ENCODE results near the gene CHN2. TPM values are rescaled to one million over a fixed set of nuclear protein-coding genes. Genes with fewer than 3 reads are reported as not detected.

CHN2 gene
- polyA plus RNA-seq (2012; ENCODE audit: insufficient read depth, insufficient read length): 22.3 TPM

DNA sequence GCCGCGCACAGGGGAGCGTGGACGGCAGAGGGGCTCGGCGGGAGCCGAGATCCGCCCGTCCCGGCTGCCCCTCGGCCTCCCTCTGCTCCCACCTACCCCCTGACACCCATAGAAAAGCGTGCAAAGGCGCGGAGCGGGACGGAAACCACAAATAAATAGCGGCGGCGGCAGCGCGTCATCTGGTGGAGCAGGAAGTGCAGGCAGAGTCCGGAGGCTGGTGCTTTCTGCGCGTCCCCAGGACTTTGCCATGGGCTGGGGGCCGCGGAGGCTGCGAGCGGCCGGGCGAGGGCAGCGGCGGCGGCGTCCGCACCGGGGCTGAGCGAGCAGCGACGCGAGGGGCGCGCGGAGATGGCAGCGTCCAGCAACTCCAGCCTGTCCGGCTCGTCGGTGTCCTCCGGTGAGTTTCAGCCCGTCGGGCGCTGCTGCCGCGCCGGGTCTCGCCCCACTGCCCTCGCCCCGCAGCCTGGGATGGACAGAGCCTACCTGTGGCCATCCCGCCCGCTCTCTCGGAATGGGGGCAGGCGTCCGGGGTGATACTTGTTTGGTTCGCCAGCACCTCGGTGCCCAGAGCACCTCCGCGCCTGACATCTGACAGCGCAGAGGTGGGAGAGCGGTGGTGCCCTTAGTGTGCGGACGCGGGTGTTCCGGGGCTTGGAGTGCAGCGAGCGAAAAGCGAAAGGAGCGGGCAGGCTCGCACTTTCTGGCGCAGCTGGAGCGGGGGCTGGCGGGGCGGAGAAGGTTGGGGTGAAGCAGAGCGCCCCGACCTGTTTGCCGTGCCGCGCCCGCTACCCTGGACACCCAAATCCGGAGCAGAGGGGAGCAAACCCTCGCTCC lies at the start of gene CHN2:
CHN2 (plus strand) TSS at position 182 of the 834 bp plus-strand sequence.
- H3K4me3 ChIP-seq (ENCODE audit: low read length): peak within 1 kb of the TSS; percentile 66

DNA sequence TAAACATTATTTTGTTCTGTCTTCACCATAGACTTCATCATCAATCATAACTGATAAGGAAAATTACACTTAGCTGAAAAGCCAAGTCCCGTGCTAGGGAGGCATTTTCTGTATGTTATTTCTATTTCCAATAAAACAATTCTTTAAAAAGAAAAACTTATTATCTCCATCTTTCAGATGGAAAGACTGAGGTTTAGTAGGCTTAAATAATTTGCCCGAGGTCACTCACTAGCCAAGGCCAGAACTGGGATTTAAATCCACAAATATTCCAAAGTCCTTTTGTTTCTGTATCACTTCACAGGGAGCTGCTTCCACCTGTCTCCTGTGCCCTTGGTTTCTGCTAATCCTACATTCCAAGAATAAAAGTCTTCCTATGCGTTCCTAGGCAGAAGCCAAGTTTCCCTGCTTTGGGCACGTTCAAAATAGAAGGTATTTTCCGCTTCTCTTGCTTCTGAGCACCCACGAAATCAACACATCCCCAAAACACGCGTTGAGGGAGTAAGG lies 49.0 kb upstream of the CHN2 start:
- H3K4me3 ChIP-seq (ENCODE audit: low read length): peak overlapping the region; percentile 93
- no peak for DNase-seq (ENCODE audit: low read depth, low spot score)

More for the DNA sequence above, at the start of gene CHN2:
- peak; percentile 42 for DNase-seq (ENCODE audit: low read depth, low spot score)

- DNase-seq (ENCODE audit: low read depth, low spot score): peak; percentile 88
These were observed 48.4 kb upstream of the CHN2 start, which contains the start of gene CPVL for GRCh38 chr7:29146057-29146706. Gene CPVL, minus strand, starts transcription at chr7:29146537. Its CDS starts 25,476 bp downstream, at chr7:29121061.

DNA sequence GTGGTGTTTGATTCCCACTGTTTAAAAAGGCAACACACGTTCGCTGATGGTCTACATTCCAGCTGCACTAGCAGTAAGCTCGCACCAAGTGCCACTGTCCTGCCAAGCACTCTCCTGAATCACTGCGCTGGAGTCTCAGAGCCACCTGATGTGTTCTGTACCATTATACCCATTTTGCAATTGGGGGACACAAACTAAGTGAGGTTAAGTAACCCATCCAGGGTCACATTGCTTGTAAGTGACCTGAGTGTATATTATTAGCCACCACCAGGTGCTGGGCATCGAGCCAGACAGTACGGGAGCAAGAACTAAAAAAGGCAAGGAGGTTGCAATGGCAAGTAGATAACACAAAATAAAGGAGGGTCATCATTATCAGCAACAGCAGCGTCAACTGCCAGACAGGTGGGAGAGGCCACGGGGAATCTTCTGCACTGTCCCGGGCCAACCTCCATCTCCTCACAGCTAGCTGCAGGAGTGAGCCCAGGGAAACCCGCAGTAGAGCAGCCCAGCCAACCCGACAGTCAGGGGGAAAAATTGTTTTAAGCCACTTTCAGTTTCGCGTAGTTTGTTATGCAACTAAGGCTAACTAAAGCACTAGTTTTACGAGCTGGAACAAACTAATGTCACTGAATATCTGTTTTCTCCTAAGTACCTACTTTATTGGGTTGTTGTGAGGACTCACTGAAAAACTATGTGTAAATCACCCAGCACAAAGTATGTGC lies 47.5 kb upstream of the CHN2 start:
- DNase-seq (ENCODE audit: low read depth, low spot score): no peak
- peak overlapping the region; percentile 93 for H3K4me3 ChIP-seq (ENCODE audit: low read length)

More at GRCh38 chr7:29146057-29146706, 48.4 kb upstream of the CHN2 start, which contains the start of gene CPVL:
- peak within 1 kb of the TSS; percentile 93 for H3K4me3 ChIP-seq (ENCODE audit: low read length)

- DNase-seq (ENCODE audit: low read depth, low spot score): no peak
- H3K4me3 ChIP-seq (ENCODE audit: low read length): no peak overlapping the region
These were observed 46.8 kb upstream of the CHN2 start for GRCh38 chr7:29147821-29148220.

DNA sequence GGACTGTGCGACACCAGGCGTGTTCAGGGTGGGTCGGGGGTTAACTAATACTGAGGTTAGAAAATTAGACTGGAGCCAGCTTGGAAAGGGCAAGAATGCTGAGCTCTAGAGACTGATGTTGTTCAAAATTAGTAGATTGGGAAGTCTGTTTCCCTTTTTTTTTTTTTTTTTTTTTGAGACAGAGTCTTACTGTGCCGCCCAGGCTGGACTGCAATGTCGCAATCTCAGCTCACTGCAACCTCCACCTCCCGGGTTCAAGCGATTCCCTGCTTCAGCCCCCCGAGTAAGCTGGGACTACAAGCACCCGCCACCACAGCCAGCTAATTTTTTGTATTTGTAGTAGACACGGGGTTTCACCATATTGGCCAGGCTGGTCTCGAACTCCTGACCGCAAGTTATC lies 45.5 kb upstream of the CHN2 start:
- DNase-seq (ENCODE audit: low read depth, low spot score): no peak
- no peak overlapping the region for H3K4me3 ChIP-seq (ENCODE audit: low read length)

DNA sequence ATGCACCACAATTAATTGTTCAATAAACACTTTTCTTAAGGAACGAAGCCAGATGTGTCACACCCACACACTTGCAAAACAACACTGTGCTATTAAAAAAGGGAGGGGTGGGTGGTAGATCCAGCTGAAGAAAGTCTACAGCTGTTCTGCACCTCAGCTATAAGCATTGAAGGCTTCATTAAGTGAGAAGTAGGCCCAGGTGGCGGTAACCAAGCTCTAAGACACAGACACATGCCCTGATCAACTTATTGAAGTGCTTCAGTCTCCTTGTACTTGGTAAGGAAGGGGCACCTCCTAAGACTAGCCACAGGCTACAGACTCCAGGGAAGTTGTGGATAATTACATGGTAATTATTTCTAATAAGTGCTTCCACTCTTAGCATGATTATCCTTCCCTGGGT lies 43.7 kb upstream of the CHN2 start:
- DNase-seq (ENCODE audit: low read depth, low spot score): no peak
- no peak overlapping the region for H3K4me3 ChIP-seq (ENCODE audit: low read length)

DNA sequence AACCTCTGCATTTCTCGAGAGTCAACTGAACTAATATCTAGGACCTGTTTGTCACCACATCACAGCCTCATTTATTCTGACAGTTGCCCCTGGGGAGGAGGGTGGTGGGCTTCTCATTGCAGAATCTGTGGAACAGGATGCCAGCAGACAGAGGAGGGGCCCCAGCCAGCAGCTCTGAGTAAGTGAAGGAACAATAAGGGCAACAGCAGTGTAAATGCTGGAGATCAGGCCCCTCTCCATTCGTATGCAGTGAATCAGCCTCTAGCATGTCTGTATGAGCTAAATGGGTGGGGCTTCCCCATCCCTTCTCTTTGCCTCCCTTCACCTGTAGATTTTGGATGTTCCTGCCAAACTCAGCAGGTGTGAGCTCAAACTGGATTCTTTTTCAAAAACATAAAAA lies 40.5 kb upstream of the CHN2 start:
- DNase-seq (ENCODE audit: low read depth, low spot score): peak; percentile 29
- H3K4me3 ChIP-seq (ENCODE audit: low read length): no peak overlapping the region

- peak overlapping the region; percentile 51 for H3K4me3 ChIP-seq (ENCODE audit: low read length)
- DNase-seq (ENCODE audit: low read depth, low spot score): peak; percentile 95
These were observed 37.6 kb upstream of the CHN2 start for GRCh38 chr7:29156907-29157452.

DNA sequence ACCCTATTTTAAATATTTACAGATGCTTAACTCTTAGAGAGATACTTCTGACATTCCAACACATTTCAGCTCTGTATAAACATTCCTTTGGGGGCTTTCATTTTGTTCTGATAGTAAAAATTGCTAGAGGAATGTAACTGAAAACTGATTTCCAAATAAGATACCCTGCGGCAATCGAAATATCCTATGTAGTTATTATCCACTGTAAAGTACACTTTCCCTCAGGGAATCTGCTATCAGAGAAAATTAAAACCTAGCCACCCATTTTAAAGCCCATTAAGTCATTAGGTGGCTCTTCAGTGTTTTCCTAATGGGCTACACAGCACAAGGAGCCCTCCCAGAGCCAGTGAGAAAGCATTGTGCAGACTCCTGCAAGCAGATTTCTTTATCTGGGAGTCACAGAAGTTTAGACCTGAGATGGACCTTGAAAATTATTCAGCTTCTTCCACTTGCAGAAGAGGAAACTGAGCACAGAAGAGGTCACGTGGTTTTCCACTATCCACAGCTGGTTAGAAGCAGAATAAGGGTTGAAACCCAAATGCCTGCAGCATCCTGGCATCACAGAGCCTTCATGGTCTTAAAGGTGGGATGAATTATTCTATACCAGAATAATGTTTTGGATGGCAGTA lies 35.7 kb upstream of the CHN2 start:
- DNase-seq (ENCODE audit: low read depth, low spot score): no peak
- H3K4me3 ChIP-seq (ENCODE audit: low read length): no peak overlapping the region

- DNase-seq (ENCODE audit: low read depth, low spot score): no peak
- H3K4me3 ChIP-seq (ENCODE audit: low read length): no peak overlapping the region
These were observed 34.5 kb upstream of the CHN2 start for GRCh38 chr7:29160080-29160479.

- H3K4me3 ChIP-seq (ENCODE audit: low read length): no peak overlapping the region
- no peak for DNase-seq (ENCODE audit: low read depth, low spot score)
These were observed 33.3 kb upstream of the CHN2 start for GRCh38 chr7:29161231-29161630.

- H3K4me3 ChIP-seq (ENCODE audit: low read length): no peak overlapping the region
These were observed 32.0 kb upstream of the CHN2 start for GRCh38 chr7:29162577-29162976.

DNA sequence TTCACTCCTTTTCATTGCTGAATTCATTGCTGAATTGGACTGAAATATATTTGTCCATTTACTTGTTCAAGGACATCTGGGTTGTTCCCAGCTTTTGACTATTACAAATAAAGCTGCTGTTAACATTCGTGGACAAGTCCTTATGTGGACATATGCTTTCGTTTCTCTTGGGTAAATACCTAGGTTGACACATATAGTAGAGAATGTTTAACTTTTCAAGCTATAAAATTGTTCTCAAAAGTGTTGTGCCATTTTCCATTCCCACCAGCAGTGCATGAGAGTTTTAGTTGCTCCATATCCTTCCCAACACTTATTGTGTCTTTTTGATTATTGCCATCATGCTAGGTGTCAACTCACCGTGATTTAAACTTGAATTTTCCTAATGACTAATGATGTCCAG lies 30.7 kb upstream of the CHN2 start:
- H3K4me3 ChIP-seq (ENCODE audit: low read length): no peak overlapping the region
- no peak for DNase-seq (ENCODE audit: low read depth, low spot score)

More at GRCh38 chr7:29162577-29162976, 32.0 kb upstream of the CHN2 start:
- DNase-seq (ENCODE audit: low read depth, low spot score): no peak

DNA sequence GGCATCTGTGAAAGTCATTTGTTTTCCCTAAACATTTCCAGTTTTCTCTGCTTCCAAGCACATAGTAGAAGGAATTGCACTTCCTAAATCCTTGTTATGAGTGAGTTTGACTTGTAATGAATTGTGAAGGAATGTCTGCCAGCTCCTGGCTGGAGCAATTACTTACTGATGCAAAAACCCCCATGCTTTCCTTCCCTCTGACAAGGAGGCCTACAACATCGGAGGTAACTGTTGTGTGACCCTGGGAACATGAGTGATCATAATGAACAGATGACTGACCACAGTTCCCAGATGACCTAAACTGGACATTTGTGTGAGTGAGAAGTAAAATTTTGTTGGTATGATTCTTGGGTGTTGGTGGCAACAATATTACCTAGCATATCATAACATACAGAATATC lies 26.9 kb upstream of the CHN2 start:
- H3K4me3 ChIP-seq (ENCODE audit: low read length): no peak overlapping the region
- no peak for DNase-seq (ENCODE audit: low read depth, low spot score)

DNA sequence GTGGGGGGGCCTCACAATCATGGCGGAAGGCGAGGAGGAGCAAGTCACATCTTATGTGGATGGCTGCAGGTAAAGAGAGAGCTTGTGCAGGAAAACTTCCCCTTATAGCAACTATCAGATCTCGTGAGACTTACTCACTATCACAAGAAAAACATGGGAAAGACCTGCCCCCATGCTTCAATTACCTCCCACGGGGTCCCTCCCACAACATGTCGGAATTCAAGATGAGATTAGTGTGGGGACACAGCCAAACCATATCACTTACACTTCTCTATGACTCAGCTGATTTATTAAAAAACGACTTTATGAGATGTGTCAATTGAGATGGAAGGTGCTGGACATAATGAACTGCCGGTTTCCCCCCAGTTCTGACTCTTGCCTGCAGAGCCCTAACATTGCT lies 23.8 kb upstream of the CHN2 start:
- DNase-seq (ENCODE audit: low read depth, low spot score): no peak
- H3K4me3 ChIP-seq (ENCODE audit: low read length): no peak overlapping the region

DNA sequence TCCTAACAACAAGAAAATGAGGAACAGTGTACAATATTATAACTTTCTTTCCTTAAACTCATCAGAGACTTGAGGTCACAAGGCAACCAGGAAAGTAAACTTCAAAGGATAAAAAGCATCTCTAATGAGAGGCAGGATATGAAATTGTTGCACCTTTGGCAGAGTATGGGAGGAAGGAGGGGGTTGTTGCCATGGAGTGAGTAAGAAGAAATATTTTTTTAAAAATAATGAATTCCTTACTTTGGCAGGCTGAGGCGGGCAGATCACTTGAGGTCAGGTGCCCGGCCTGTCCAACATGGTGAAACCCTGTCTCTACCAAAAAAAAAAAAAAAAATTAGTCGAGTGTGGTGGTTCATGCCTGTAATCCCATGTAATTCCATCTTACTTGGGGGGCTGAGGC lies 21.1 kb upstream of the CHN2 start:
- DNase-seq (ENCODE audit: low read depth, low spot score): no peak
- H3K4me3 ChIP-seq (ENCODE audit: low read length): no peak overlapping the region

DNA sequence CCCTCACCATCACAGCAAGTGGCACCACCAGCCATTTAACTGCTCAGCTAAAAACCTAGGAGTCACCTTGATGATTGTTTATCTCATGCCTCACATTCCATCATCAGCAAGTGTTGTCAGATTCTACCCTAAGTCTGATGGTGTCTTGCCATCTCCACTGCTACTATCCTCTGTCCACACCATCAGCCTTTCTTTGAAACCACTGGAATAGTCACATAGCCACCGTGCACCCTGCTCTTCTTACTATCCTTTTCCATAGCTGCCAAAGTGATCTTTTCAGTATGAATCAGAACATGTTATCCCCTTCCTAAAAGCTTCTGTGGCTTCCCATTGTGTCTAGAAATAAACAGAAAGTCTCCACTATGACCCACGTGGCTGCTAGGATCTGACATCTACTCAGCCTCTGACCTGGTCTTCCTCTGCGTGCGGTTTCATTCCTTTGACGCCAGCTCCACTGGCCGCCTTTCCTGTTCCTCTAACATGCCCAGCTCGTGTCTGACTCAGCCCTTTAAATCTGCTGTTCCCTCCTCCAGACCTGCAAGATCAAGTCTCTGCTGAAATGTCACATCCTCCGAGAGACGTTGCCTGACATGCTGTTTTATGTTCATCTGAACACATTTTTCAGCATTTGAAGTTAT lies 16.5 kb upstream of the CHN2 start:
- no peak for DNase-seq (ENCODE audit: low read depth, low spot score)
- H3K4me3 ChIP-seq (ENCODE audit: low read length): no peak overlapping the region
